Liver (tissue), 9 donors: ENCODE results near the gene CCDC9B. TPM values are rescaled to one million over a fixed set of nuclear protein-coding genes. Genes with fewer than 3 reads are reported as not detected.

Experiments used
- DNase-seq: peaks from one replicate; pipeline ENCODE4 v3.0.0-alpha.2; 2017; ENCODE audit warnings: low spot score
- H3K27ac ChIP-seq, 2 donors: one replicate each; pipeline ENCODE4 v1.7.0; 2013; ENCODE audit warnings: inconsistent platforms in 2 of 2, low read length in 2 of 2, control low read depth in 1 of 2, low read depth in 1 of 2, mild to moderate bottlenecking in 1 of 2
- H3K27me3 ChIP-seq, 4 donors: one replicate each; pipeline versions ENCODE4 v1.6.1 to v1.7.0; 2013; ENCODE audit warnings: low read length in 3 of 4, inconsistent platforms in 1 of 4, mild to moderate bottlenecking in 1 of 4, moderate library complexity in 1 of 4; ENCODE audit not compliant: control insufficient read depth in 4 of 4, insufficient read depth in 4 of 4
- H3K36me3 ChIP-seq, 4 donors: one replicate each; pipeline versions ENCODE4 v1.6.1 to v1.7.0; 2013; ENCODE audit warnings: low read length in 3 of 4, mild to moderate bottlenecking in 3 of 4, low read depth in 1 of 4, moderate library complexity in 1 of 4; ENCODE audit not compliant: control insufficient read depth in 4 of 4, insufficient read depth in 3 of 4
- H3K4me1 ChIP-seq, 4 donors: one replicate each; pipeline versions ENCODE4 v1.6.1 to v1.7.0; 2013; ENCODE audit warnings: low read length in 3 of 4, mild to moderate bottlenecking in 3 of 4, moderate library complexity in 1 of 4; ENCODE audit not compliant: control insufficient read depth in 4 of 4, insufficient read depth in 4 of 4
- H3K4me3 ChIP-seq, 3 donors: one replicate each; pipeline versions ENCODE4 v1.6.1 to v1.7.0; 2013; ENCODE audit warnings: low read length in 3 of 3, control low read depth in 1 of 3, low read depth in 1 of 3, mild to moderate bottlenecking in 1 of 3
- H3K9ac ChIP-seq, 2 donors: one replicate each; pipeline ENCODE4 v1.7.0; 2013; ENCODE audit warnings: low read length in 2 of 2, mild to moderate bottlenecking in 2 of 2, moderate library complexity in 2 of 2, control low read depth in 1 of 2, low read depth in 1 of 2
- H3K9me3 ChIP-seq, 4 donors: one replicate each; pipeline versions ENCODE4 v1.6.1 to v1.7.0; 2013; ENCODE audit warnings: low read length in 3 of 4; ENCODE audit not compliant: control insufficient read depth in 4 of 4
- ATF3 ChIP-seq: IDR thresholded peaks from 2 replicates; pipeline ENCODE4 v1.6.1; 2016; ENCODE audit warnings: antibody characterized with exemption
- CTCF ChIP-seq: fragments of 150-350 bp; IDR thresholded peaks from 2 replicates; pipeline ENCODE4 v1.5.1; 2017; ENCODE audit warnings: improper control_type of control experiment, low read depth, low read length; ENCODE audit not compliant: missing input control
- EGR1 ChIP-seq, 2 donors: IDR thresholded peaks; 2 replicates each; pipeline ENCODE4 v1.6.1; 2016 to 2018; ENCODE audit warnings: antibody characterized with exemption in 2 of 2, low read depth in 2 of 2
- FOXA1 ChIP-seq: IDR thresholded peaks from 2 replicates; pipeline ENCODE4 v1.6.1; 2016; ENCODE audit warnings: antibody characterized with exemption
- FOXA2 ChIP-seq: IDR thresholded peaks from 2 replicates; pipeline ENCODE4 v1.6.1; 2016; ENCODE audit warnings: antibody characterized with exemption
- GABPA ChIP-seq, 2 donors: IDR thresholded peaks in 1 of 2; conservative IDR thresholded peaks in 1 of 2; 2 replicates each; pipeline ENCODE4 v1.6.1; 2016; ENCODE audit warnings: antibody characterized with exemption in 2 of 2, mild to moderate bottlenecking in 1 of 2, moderate library complexity in 1 of 2
- HNF4A ChIP-seq, 2 donors: conservative IDR thresholded peaks; 2 replicates each; pipeline ENCODE4 v1.6.1; 2016; ENCODE audit warnings: antibody characterized with exemption in 2 of 2, mild to moderate bottlenecking in 2 of 2
- HNF4G ChIP-seq: IDR thresholded peaks from 2 replicates; pipeline ENCODE4 v1.6.1; 2016; ENCODE audit warnings: antibody characterized with exemption
- JUND ChIP-seq, 2 donors: IDR thresholded peaks; 2 replicates each; pipeline ENCODE4 v1.6.1; 2016; ENCODE audit warnings: antibody characterized with exemption in 2 of 2
- MAX ChIP-seq: IDR thresholded peaks from 2 replicates; pipeline ENCODE4 v1.6.1; 2016; ENCODE audit warnings: antibody characterized with exemption
- NR2F2 ChIP-seq: IDR thresholded peaks from 2 replicates; pipeline ENCODE4 v1.6.1; 2016; ENCODE audit warnings: antibody characterized with exemption
- RAD21 ChIP-seq, 2 donors: IDR thresholded peaks; 2 replicates each; pipeline ENCODE4 v1.6.1; 2016; ENCODE audit warnings: antibody characterized with exemption in 2 of 2, mild to moderate bottlenecking in 2 of 2
- REST ChIP-seq: IDR thresholded peaks from 2 replicates; pipeline ENCODE4 v1.6.1; 2016; ENCODE audit warnings: antibody characterized with exemption, mild to moderate bottlenecking
- RXRA ChIP-seq, 2 donors: IDR thresholded peaks; 2 replicates each; pipeline ENCODE4 v1.6.1; 2017 to 2018; ENCODE audit warnings: antibody characterized with exemption in 2 of 2, mild to moderate bottlenecking in 1 of 2
- SP1 ChIP-seq: IDR thresholded peaks from 2 replicates; pipeline ENCODE4 v1.6.1; 2018; ENCODE audit warnings: antibody characterized with exemption, mild to moderate bottlenecking
- TAF1 ChIP-seq: conservative IDR thresholded peaks from 2 replicates; pipeline ENCODE4 v1.6.1; 2016; ENCODE audit warnings: antibody characterized with exemption, mild to moderate bottlenecking
- YY1 ChIP-seq: IDR thresholded peaks from 2 replicates; pipeline ENCODE4 v1.6.1; 2016; ENCODE audit warnings: antibody characterized with exemption, mild to moderate bottlenecking
- ZBTB33 ChIP-seq: IDR thresholded peaks from 2 replicates; pipeline ENCODE4 v1.6.1; 2016; ENCODE audit warnings: antibody characterized with exemption
- WGBS: extraction: QIAGEN DNeasy Blood & Tissue Kit; methylation state at CpG from one replicate; pipeline ENCODE4 v1.1.7; 2013; 5-methylcytosine and 5-hydroxymethylcytosine counted together
- polyA plus RNA-seq, 2 donors: library from polyadenylated mRNA; stranded (reverse) in 1 of 2; unstranded in 1 of 2; fragments of 200-250 nt in 1 of 2; fragments of >200 nt in 1 of 2; fragmentation: Nextera tagmentation in 1 of 2; extraction: Ambion mirVana in 1 of 2; gene quantifications; one replicate each; pipeline versions ENCODE4 v1.2.1 to v1.2.3, GENCODE V29; 2013 to 2015
- total RNA-seq, 2 donors: library from RNA; depleted of rRNA; stranded (reverse); fragments of >200 nt; gene quantifications; one replicate each; pipeline ENCODE4 v1.2.3, GENCODE V29; 2014
- donor health status: healthy.
- donor health status: healthy.
- donor health status: healthy.
- donor health status: healthy.
- donor health status: healthy.

The CCDC9B gene
- total and polyA plus RNA-seq, 4 donors = 0.43 to 4.4 (median 0.73) TPM

- H3K4me3 ChIP-seq = no peak overlapping the region
- no peaks in the 10 kb centered on the region for H3K36me3 ChIP-seq
- WGBS = 91% methylated on average over 5 of the region's 5 CpGs
- no peaks in the 10 kb centered on the region for H3K27me3 ChIP-seq
- H3K27ac ChIP-seq = no peak overlapping the region
- H3K4me1 ChIP-seq = peaks cover 5 to 14% (median 10%) of the 10 kb centered on the region in 4 donors
- H3K9me3 ChIP-seq = no peaks in the 10 kb centered on the region
- no peak overlapping the region for H3K9ac ChIP-seq
- TF ChIP-seq HNF4G = no peak
- TF ChIP-seq RAD21 (IDR thresholded peaks at IDR 0.05) = no peak
- TF ChIP-seq MAX = no peak
- no peak for TF ChIP-seq FOXA2
- TF ChIP-seq ZBTB33 = no peak
- TF ChIP-seq FOXA1 = no peak
- DNase-seq = no peak
These were observed 8.4 kb upstream of the CCDC9B start for GRCh38 chr15:40349163-40349562.

- 82% methylated on average over 5 of the region's 5 CpGs for WGBS
- H3K4me3 ChIP-seq = no peak overlapping the region
- H3K27ac ChIP-seq = no peak overlapping the region
- H3K4me1 ChIP-seq = peaks cover 3 to 8% (median 5%) of the 10 kb centered on the region in 4 donors
- no peaks in the 10 kb centered on the region for H3K9me3 ChIP-seq
- TF ChIP-seq RXRA (IDR thresholded peaks at IDR 0.05) (no peak), ZBTB33 (no peak), HNF4G (no peak), SP1 (no peak), HNF4A (conservative IDR thresholded peaks at IDR 0.05) (no peak), REST (no peak), JUND (IDR thresholded peaks at IDR 0.05) (no peak), TAF1 (no peak), YY1 (no peak), CTCF (no peak), MAX (no peak), RAD21 (IDR thresholded peaks at IDR 0.05) (no peak), FOXA1 (no peak), FOXA2 (no peak), GABPA (IDR thresholded peaks at IDR 0.05 in 1 of 2, conservative IDR thresholded peaks at IDR 0.05 in 1 of 2) (no peak), EGR1 (IDR thresholded peaks at IDR 0.05; ENCODE audit: low read depth in 2 of 2) (no peak), NR2F2 (no peak), ATF3 (no peak)
- no peaks in the 10 kb centered on the region for H3K27me3 ChIP-seq
- no peak overlapping the region for H3K9ac ChIP-seq
- H3K36me3 ChIP-seq = no peaks in the 10 kb centered on the region
- no peak for DNase-seq
These were observed 7.7 kb upstream of the CCDC9B start for GRCh38 chr15:40348474-40348870.
